Gastrocnemius medialis (tissue), 4 donors: Measurements from ENCODE around the gene WSCD2. TPM values are rescaled to one million over a fixed set of nuclear protein-coding genes. Genes with fewer than 3 reads are reported as not detected.

Source experiments
- ATAC-seq, 2 donors: fragments of 150-250 bp; one replicate each; pipeline ENCODE4 v1.9.1; 2016
- DNase-seq, 2 donors: peaks; one replicate each; pipeline ENCODE4 v3.0.0-alpha.2; 2019
- H3K27ac ChIP-seq, 4 donors: fragments of 200-600 bp; sonication (generic); 1 replicate in 1 of 4; 2 replicates in 3 of 4; pipeline ENCODE4 v1.5.1; 2016 to 2018; ENCODE audit warnings: mild to moderate bottlenecking in 2 of 4, moderate library complexity in 1 of 4
- H3K27me3 ChIP-seq, 3 donors: fragments of 200-600 bp; sonication (generic) in 2 of 3; 1 replicate in 1 of 3; 2 replicates in 2 of 3; pipeline versions ENCODE4 v1.5.1 to v1.6.0; 2016 to 2019; ENCODE audit warnings: mild to moderate bottlenecking in 1 of 3, moderate library complexity in 1 of 3
- H3K36me3 ChIP-seq, 2 donors: fragments of 200-600 bp; sonication (generic) in 1 of 2; one replicate each; pipeline ENCODE4 v1.5.1; 2017 to 2018
- H3K4me1 ChIP-seq, 2 donors: fragments of 200-600 bp; sonication (generic) in 1 of 2; one replicate each; pipeline ENCODE4 v1.5.1; 2016 to 2017; ENCODE audit warnings: mild to moderate bottlenecking in 2 of 2
- H3K4me3 ChIP-seq, 4 donors: fragments of 200-600 bp; sonication (generic) in 3 of 4; 1 replicate in 1 of 4; 2 replicates in 3 of 4; pipeline ENCODE4 v1.5.1; 2016 to 2019; ENCODE audit warnings: mild to moderate bottlenecking in 2 of 4
- H3K9me3 ChIP-seq, 3 donors: fragments of 200-600 bp; sonication (generic) in 2 of 3; 1 replicate in 1 of 3; 2 replicates in 2 of 3; pipeline ENCODE4 v1.5.1; 2016 to 2019
- CTCF ChIP-seq, 5 experiments: fragments of 450-650 bp in 3 of 5; fragments of 200-600 bp in 2 of 5; sonication (generic) in 2 of 5; IDR thresholded peaks in 4 of 5; conservative IDR thresholded peaks in 1 of 5; 1 replicate in 4 of 5; 2 replicates in 1 of 5; pipeline ENCODE4 v1.5.1; 2016 to 2019; ENCODE audit warnings: antibody characterized with exemption in 5 of 5, mild to moderate bottlenecking in 3 of 5, moderate library complexity in 3 of 5
- POLR2A ChIP-seq, 2 donors: fragments of 450-650 bp; IDR thresholded peaks; one replicate each; pipeline ENCODE4 v1.6.1; 2017; ENCODE audit warnings: antibody characterized with exemption in 2 of 2, mild to moderate bottlenecking in 2 of 2, moderate library complexity in 2 of 2
- in situ Hi-C, 4 donors: fragments of 200-750 bp; cut with MboI; loops; one replicate each; pipeline versions ENCODE4 v1.15.0 to v1.8.0; 2017; ENCODE audit warnings: low sequenced_read_pairs in 4 of 4
- intact Hi-C: fragments of 100-400 bp; cut with DNase I; formaldehyde crosslinking; loops from one replicate; pipeline ENCODE4 v1.15.1; 2023; ENCODE audit warnings: low total_unique reads
- total RNA-seq, 4 donors: library from RNA; depleted of rRNA; stranded (reverse); fragments of >200 nt; gene quantifications; one replicate each; pipeline versions ENCODE4 v1.1.0 to v1.2.3, GENCODE V29; 2016

Gene WSCD2
- total RNA-seq, 4 donors from 2014 or later, result 0.10 TPM; not detected in 3

GRCh38 chr12:108253540-108253939 is 124.5 kb downstream of the WSCD2 start:
- peaks cover 0 to 5% (median 0%) of the 10 kb centered on the region in 3 donors for H3K27me3 ChIP-seq
- no peak for DNase-seq
- H3K4me1 ChIP-seq, result no peaks in the 10 kb centered on the region
- no peaks in the 10 kb centered on the region for H3K9me3 ChIP-seq
- no peak for TF ChIP-seq CTCF (IDR thresholded peaks at IDR 0.05 in 4 of 5, conservative IDR thresholded peaks at IDR 0.05 in 1 of 5)
- no peak for TF ChIP-seq POLR2A (IDR thresholded peaks at IDR 0.05)
- no peaks in the 10 kb centered on the region for H3K36me3 ChIP-seq
- H3K4me3 ChIP-seq, result no peak overlapping the region
- no peak for ATAC-seq
- intact Hi-C loops (no loop called here), in situ Hi-C loops (no loop called here)
- no peak overlapping the region for H3K27ac ChIP-seq

GRCh38 chr12:108254030-108254429 is 124.9 kb downstream of the WSCD2 start:
- no peak overlapping the region for H3K27ac ChIP-seq
- TF ChIP-seq POLR2A (IDR thresholded peaks at IDR 0.05), result no peak
- TF ChIP-seq CTCF (IDR thresholded peaks at IDR 0.05 in 4 of 5, conservative IDR thresholded peaks at IDR 0.05 in 1 of 5), result no peak
- H3K4me3 ChIP-seq, result no peak overlapping the region
- H3K27me3 ChIP-seq, result peaks cover 0 to 5% (median 0%) of the 10 kb centered on the region in 3 donors
- H3K36me3 ChIP-seq, result no peaks in the 10 kb centered on the region
- ATAC-seq, result no peak
- DNase-seq, result no peak
- no peaks in the 10 kb centered on the region for H3K9me3 ChIP-seq
- intact Hi-C loops (no loop called here), in situ Hi-C loops (no loop called here)
- H3K4me1 ChIP-seq, result no peaks in the 10 kb centered on the region

- Histone ChIP-seq H3K4me1 (no peaks in the 10 kb centered on the region), H3K9me3 (no peaks in the 10 kb centered on the region), H3K36me3 (no peaks in the 10 kb centered on the region), H3K27ac (no peak overlapping the region), H3K4me3 (no peak overlapping the region), H3K27me3 (peaks cover 0 to 2% (median 0%) of the 10 kb centered on the region in 3 donors)
- no peak for TF ChIP-seq CTCF (IDR thresholded peaks at IDR 0.05 in 4 of 5, conservative IDR thresholded peaks at IDR 0.05 in 1 of 5)
- TF ChIP-seq POLR2A (IDR thresholded peaks at IDR 0.05), result no peak
- in situ Hi-C loops, result no loop called here
- DNase-seq (no peak), ATAC-seq (no peak)
- intact Hi-C loops, result no loop called here
Measured at GRCh38 chr12:108254517-108255251, 125.6 kb downstream of the WSCD2 start.

- ATAC-seq (no peak), DNase-seq (no peak)
- Histone ChIP-seq H3K36me3 (no peaks in the 10 kb centered on the region), H3K9me3 (no peaks in the 10 kb centered on the region), H3K4me3 (no peak overlapping the region), H3K4me1 (no peaks in the 10 kb centered on the region), H3K27ac (no peak overlapping the region), H3K27me3 (peaks cover 0 to 2% (median 0%) of the 10 kb centered on the region in 3 donors)
- TF ChIP-seq POLR2A (IDR thresholded peaks at IDR 0.05) (no peak), CTCF (IDR thresholded peaks at IDR 0.05 in 4 of 5, conservative IDR thresholded peaks at IDR 0.05 in 1 of 5) (no peak)
- in situ Hi-C loops, result no loop called here
- intact Hi-C loops, result no loop called here
Measured at GRCh38 chr12:108255252-108255602, 126.1 kb downstream of the WSCD2 start.

- Histone ChIP-seq H3K4me3 (no peak overlapping the region), H3K27ac (no peak overlapping the region), H3K27me3 (peaks cover 0 to under 1% (median 0%) of the 10 kb centered on the region in 3 donors), H3K36me3 (no peaks in the 10 kb centered on the region), H3K9me3 (no peaks in the 10 kb centered on the region), H3K4me1 (no peaks in the 10 kb centered on the region)
- no peak for TF ChIP-seq CTCF (IDR thresholded peaks at IDR 0.05 in 4 of 5, conservative IDR thresholded peaks at IDR 0.05 in 1 of 5)
- no peak for TF ChIP-seq POLR2A (IDR thresholded peaks at IDR 0.05)
- ATAC-seq (no peak), DNase-seq (no peak)
- in situ Hi-C loops, result no loop called here
- intact Hi-C loops, result no loop called here
Measured at GRCh38 chr12:108257004-108257403, 127.9 kb downstream of the WSCD2 start.
